ENCODE measurements around the gene PRDM2. TPM values are rescaled to one million over a fixed set of nuclear protein-coding genes. Genes with fewer than 3 reads are reported as not detected.

The PRDM2 gene
- polyA plus RNA-seq, 1 donor (not counting 4 experiments of a cell fraction or from before 2014, with no cell fraction given) = 13.8 TPM

GRCh38 chr1:13770743-13771142, 70.8 kb downstream of the PRDM2 start:
- H3K79me2 ChIP-seq (ENCODE audit: control insufficient read depth, insufficient read depth, low read length) = peaks cover 82% of the 10 kb centered on the region
- dilution Hi-C loops (cut with MboI; ENCODE audit: extremely low pct_ligation_motif_present, low sequenced_read_pairs) = no loop called here
- DNase-seq (ENCODE audit: low read depth, low spot score) = no peak
- no peak overlapping the region for H3K9ac ChIP-seq (ENCODE audit: control insufficient read depth, extremely low read depth, insufficient read depth, low read length)
- H4K20me1 ChIP-seq (ENCODE audit: control insufficient read depth, extremely low read depth, insufficient read depth, low read length) = peaks cover 19% of the 10 kb centered on the region
- H3K4me2 ChIP-seq (ENCODE audit: control insufficient read depth, extremely low read depth, insufficient read depth, low read depth, low read length) = no peak overlapping the region
- FAIRE-seq = no peak
- H3K9me1 ChIP-seq (ENCODE audit: control insufficient read depth, extremely low read depth, insufficient read depth, low read length) = peaks cover 4% of the 10 kb centered on the region
- H2AFZ ChIP-seq (ENCODE audit: control insufficient read depth, low read length) = no peak overlapping the region
- H3K4me3 ChIP-seq (ENCODE audit: control insufficient read depth in 2 of 3, extremely low read depth in 1 of 3, insufficient read depth in 2 of 3, low read depth in 1 of 3, low read length in 3 of 3) = no peak overlapping the region
- H3K4me1 ChIP-seq (ENCODE audit: control insufficient read depth, extremely low read depth, insufficient read depth, low read length) = peaks cover 16% of the 10 kb centered on the region
- no peak overlapping the region for H3K27ac ChIP-seq (ENCODE audit: control insufficient read depth, insufficient read depth, low read length)
- H3K27me3 ChIP-seq (ENCODE audit: control insufficient read depth, extremely low read depth, insufficient read depth, low read length) = no peaks in the 10 kb centered on the region
- TF ChIP-seq CTCF (optimal IDR thresholded peaks at IDR 0.05 in 1 of 3, IDR thresholded peaks at IDR 0.05 in 1 of 3, conservative IDR thresholded peaks at IDR 0.05 in 1 of 3; ENCODE audit: extremely low read depth in 1 of 3, insufficient read depth in 2 of 3, low read length in 3 of 3) = no peak
- peaks cover 3 to 25% of the 10 kb centered on the region in 2 experiments for H3K36me3 ChIP-seq (ENCODE audit: control insufficient read depth in 2 of 2, extremely low read depth in 1 of 2, insufficient read depth in 2 of 2, low read length in 2 of 2)
- H3K9me3 ChIP-seq (ENCODE audit: control insufficient read depth, low read depth, low read length) = no peaks in the 10 kb centered on the region

- H3K4me2 ChIP-seq (ENCODE audit: control insufficient read depth, extremely low read depth, insufficient read depth, low read depth, low read length) = no peak overlapping the region
- no peaks in the 10 kb centered on the region for H3K27me3 ChIP-seq (ENCODE audit: control insufficient read depth, extremely low read depth, insufficient read depth, low read length)
- no peak for DNase-seq (ENCODE audit: low read depth, low spot score)
- no peak overlapping the region for H3K4me3 ChIP-seq (ENCODE audit: control insufficient read depth in 2 of 3, extremely low read depth in 1 of 3, insufficient read depth in 2 of 3, low read depth in 1 of 3, low read length in 3 of 3)
- no peaks in the 10 kb centered on the region for H3K9me3 ChIP-seq (ENCODE audit: control insufficient read depth, low read depth, low read length)
- TF ChIP-seq CTCF (optimal IDR thresholded peaks at IDR 0.05 in 1 of 3, IDR thresholded peaks at IDR 0.05 in 1 of 3, conservative IDR thresholded peaks at IDR 0.05 in 1 of 3; ENCODE audit: extremely low read depth in 1 of 3, insufficient read depth in 2 of 3, low read length in 3 of 3) = no peak
- no peak for TF ChIP-seq EZH2 (IDR thresholded peaks at IDR 0.05; ENCODE audit: low read length)
- no peak overlapping the region for H3K9ac ChIP-seq (ENCODE audit: control insufficient read depth, extremely low read depth, insufficient read depth, low read length)
- peaks cover 13% of the 10 kb centered on the region for H4K20me1 ChIP-seq (ENCODE audit: control insufficient read depth, extremely low read depth, insufficient read depth, low read length)
- no peak for FAIRE-seq
- H3K9me1 ChIP-seq (ENCODE audit: control insufficient read depth, extremely low read depth, insufficient read depth, low read length) = peaks cover 4% of the 10 kb centered on the region
- H3K79me2 ChIP-seq (ENCODE audit: control insufficient read depth, insufficient read depth, low read length) = peaks cover 80% of the 10 kb centered on the region
- dilution Hi-C loops (cut with MboI; ENCODE audit: extremely low pct_ligation_motif_present, low sequenced_read_pairs) = no loop called here
- H2AFZ ChIP-seq (ENCODE audit: control insufficient read depth, low read length) = no peak overlapping the region
- peaks cover 6% of the 10 kb centered on the region for H3K4me1 ChIP-seq (ENCODE audit: control insufficient read depth, extremely low read depth, insufficient read depth, low read length)
- H3K27ac ChIP-seq (ENCODE audit: control insufficient read depth, insufficient read depth, low read length) = no peak overlapping the region
- H3K36me3 ChIP-seq (ENCODE audit: control insufficient read depth in 2 of 2, extremely low read depth in 1 of 2, insufficient read depth in 2 of 2, low read length in 2 of 2) = peaks cover 5 to 28% of the 10 kb centered on the region in 2 experiments
Measured at GRCh38 chr1:13771745-13772144, 71.8 kb downstream of the PRDM2 start.

Data from keratinocyte (primary cell).